Muscle of leg (tissue), 11 donors: Measurements from ENCODE around the gene FMNL2. TPM values are rescaled to one million over a fixed set of nuclear protein-coding genes. Genes with fewer than 3 reads are reported as not detected.

Source experiments
- DNase-seq: peaks from one replicate; pipeline ENCODE4 v3.0.0; 2013
- H3K27ac ChIP-seq: one replicate; pipeline ENCODE4 v1.5.1; 2013; ENCODE audit warnings: mild to moderate bottlenecking, low read length, control low read depth
- H3K27me3 ChIP-seq: one replicate; pipeline ENCODE4 v1.6.1; 2013; ENCODE audit warnings: low read length; ENCODE audit not compliant: control insufficient read depth, insufficient read depth
- H3K36me3 ChIP-seq: one replicate; pipeline ENCODE4 v1.6.1; 2013; ENCODE audit warnings: low read length; ENCODE audit not compliant: control insufficient read depth, insufficient read depth
- H3K4me1 ChIP-seq: one replicate; pipeline ENCODE4 v1.6.1; 2013; ENCODE audit warnings: low read length; ENCODE audit not compliant: control insufficient read depth, insufficient read depth
- H3K4me3 ChIP-seq: one replicate; pipeline ENCODE4 v1.5.1; 2013; ENCODE audit warnings: low read length, control low read depth
- H3K9me3 ChIP-seq: replicated peaks from 2 replicates; pipeline ENCODE4 v1.6.1; 2013; ENCODE audit warnings: low read depth, low read length; ENCODE audit not compliant: control insufficient read depth
- WGBS: methylation state at CpG from one replicate; pipeline ENCODE4 v1.1.5; 2013; ENCODE audit warnings: missing lambda C conversion rate; ENCODE audit not compliant: insufficient coverage; 5-methylcytosine and 5-hydroxymethylcytosine counted together
- polyA plus RNA-seq, 8 donors: library from polyadenylated mRNA; unstranded; fragments of 120-200 nt; gene quantifications; one replicate each; pipeline versions ENCODE4 v1.2.1 to v1.2.3, GENCODE V29; 2013; ENCODE audit warnings: inconsistent platforms in 1 of 8, low replicate concordance in 1 of 8; ENCODE audit not compliant: insufficient read length in 8 of 8, insufficient read depth in 1 of 8
- total RNA-seq: library from RNA; stranded (reverse); fragments of 120-200 nt; gene quantifications from one replicate; pipeline ENCODE4 v1.2.4, GENCODE V29; 2013

Gene FMNL2
- total and polyA plus RNA-seq, 9 donors: 21.5 to 36.1 (median 24.1) TPM

DNA sequence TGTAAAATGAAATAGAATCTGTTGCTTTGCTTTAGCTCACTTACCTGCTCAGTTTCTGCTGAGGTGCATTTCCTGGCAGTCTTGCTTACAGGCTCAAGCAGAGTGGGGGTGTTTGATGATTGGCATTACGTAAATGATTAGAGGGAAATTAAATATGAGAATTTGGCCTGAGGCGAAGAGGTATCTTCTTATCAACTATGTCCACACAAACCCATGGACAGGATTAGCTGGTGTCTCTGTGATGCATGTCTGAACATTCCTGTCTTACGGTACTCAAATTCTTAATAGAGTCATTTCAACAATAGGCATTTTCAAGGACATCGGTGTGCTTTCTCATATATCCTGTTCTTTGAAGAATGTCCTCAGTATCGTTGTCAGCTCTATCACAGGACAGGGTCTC is 280.2 kb downstream of the FMNL2 start:
- H3K27me3 ChIP-seq: no peaks in the 10 kb centered on the region
- no peak for DNase-seq
- no peak overlapping the region for H3K27ac ChIP-seq
- WGBS: 100% methylated on average over 2 of the region's 5 CpGs
- H3K36me3 ChIP-seq: peaks cover 26% of the 10 kb centered on the region
- H3K4me1 ChIP-seq: peaks cover 5% of the 10 kb centered on the region
- no peak overlapping the region for H3K4me3 ChIP-seq
- no peaks in the 10 kb centered on the region for H3K9me3 ChIP-seq

DNA sequence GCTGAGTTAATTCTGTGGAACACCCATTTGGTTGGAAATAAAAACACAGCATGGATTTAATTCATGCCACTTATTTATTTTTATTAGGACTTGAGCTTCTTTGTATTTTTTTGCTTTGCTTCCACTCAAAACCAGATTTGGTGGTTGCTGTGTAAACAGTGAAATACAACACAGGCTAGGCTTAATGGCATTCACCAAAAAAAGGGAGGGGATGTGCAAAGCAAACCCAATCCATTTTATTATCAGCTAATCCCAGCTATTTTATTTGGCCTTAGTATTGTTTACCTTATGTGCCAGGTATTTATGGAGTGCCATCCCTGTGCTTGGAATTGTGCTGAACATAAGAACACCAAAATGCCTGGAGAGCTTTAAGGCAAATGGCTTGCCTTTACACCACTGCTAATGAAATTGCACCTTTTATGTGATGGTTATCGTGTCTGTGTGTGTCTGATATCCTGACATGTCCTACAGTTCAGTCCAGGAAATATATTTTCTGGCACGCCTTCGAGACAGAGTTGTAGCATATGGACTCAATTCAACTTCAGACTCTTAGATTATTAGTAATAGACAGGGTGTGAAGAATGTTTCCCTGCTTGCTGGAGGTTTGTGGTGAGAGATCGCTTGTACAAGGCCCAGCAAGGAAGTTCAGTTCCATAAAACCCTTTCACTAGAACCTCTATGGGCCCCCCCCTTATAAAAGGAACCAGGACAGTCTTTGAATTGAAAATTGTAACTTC is 282.6 kb downstream of the FMNL2 start:
- no peak for DNase-seq
- peaks cover 38% of the 10 kb centered on the region for H3K36me3 ChIP-seq
- no CpG with 5 or more reads among the region's 4 CpGs for WGBS
- no peak overlapping the region for H3K27ac ChIP-seq
- H3K4me3 ChIP-seq: no peak overlapping the region
- H3K27me3 ChIP-seq: no peaks in the 10 kb centered on the region
- H3K4me1 ChIP-seq: peaks cover 3% of the 10 kb centered on the region
- no peaks in the 10 kb centered on the region for H3K9me3 ChIP-seq

DNA sequence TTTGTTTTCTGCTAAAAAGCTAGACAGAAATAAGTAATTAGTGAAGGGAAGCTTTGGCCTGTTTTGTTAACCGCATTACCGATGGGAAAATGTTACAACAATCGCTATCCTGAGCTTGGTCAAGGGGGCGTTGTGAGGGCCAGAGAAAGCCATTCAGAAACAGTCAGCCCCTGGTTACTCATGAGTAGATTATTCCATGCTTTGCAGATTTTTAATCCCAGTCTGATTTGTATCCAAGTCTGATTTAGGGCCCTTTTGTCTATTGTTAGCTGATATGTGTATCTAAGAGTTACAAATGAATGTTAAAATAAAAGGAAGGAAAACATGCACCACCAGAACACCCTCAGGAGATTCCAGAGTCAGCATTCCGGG is 283.2 kb downstream of the FMNL2 start:
- DNase-seq: no peak
- Histone ChIP-seq H3K4me3 (no peak overlapping the region), H3K4me1 (peaks cover 8% of the 10 kb centered on the region), H3K27me3 (no peaks in the 10 kb centered on the region), H3K27ac (no peak overlapping the region), H3K9me3 (no peaks in the 10 kb centered on the region), H3K36me3 (peaks cover 38% of the 10 kb centered on the region)
- WGBS: 81% methylated on average over 4 of the region's 5 CpGs

DNA sequence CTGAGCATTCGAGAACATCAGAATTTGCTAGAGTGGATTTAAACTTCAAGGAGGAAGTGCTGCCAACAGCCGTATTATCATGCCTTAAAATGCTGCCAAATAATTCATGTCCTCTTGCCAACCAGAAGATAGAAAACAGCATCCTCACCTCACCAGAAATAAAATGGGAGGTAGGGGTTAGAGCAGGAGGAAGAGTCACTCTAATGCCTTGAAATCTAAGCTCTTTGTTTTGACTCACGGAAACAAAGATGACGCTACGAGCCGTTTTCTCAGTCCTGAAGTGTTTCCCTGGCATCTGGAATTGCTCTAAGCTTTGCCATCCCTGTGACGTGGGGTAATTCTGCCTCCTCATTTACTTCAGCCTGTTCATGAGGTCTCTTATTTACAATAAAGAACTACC is 285.2 kb downstream of the FMNL2 start:
- Histone ChIP-seq H3K36me3 (peaks cover 36% of the 10 kb centered on the region), H3K27me3 (no peaks in the 10 kb centered on the region), H3K9me3 (no peaks in the 10 kb centered on the region), H3K4me1 (peaks cover 11% of the 10 kb centered on the region), H3K27ac (no peak overlapping the region), H3K4me3 (no peak overlapping the region)
- peak; percentile 25 for DNase-seq
- 45% methylated on average over 6 of the region's 7 CpGs for WGBS

DNA sequence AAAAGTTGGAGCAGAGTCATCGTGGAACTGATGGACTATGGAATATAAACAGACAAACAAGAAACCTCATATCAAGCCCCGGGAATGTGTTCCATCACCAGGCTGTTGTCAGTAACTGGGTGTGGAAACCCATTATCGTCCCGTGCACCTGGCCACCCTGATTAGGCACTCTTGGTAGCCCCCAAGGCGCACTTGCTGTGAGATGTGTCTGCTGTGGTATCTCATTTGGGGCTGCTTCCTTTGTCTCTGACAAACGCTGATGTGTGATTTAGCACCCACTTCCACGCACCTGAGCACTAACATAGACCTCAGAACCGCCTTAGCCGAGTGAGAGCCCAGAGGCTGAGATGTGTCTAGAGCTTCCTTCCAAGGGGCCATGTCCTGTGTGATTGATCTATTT is 286.0 kb downstream of the FMNL2 start:
- no peak overlapping the region for H3K27ac ChIP-seq
- H3K9me3 ChIP-seq: no peaks in the 10 kb centered on the region
- WGBS: no CpG with 5 or more reads among the region's 9 CpGs
- no peaks in the 10 kb centered on the region for H3K27me3 ChIP-seq
- H3K4me1 ChIP-seq: peaks cover 11% of the 10 kb centered on the region
- peaks cover 39% of the 10 kb centered on the region for H3K36me3 ChIP-seq
- H3K4me3 ChIP-seq: no peak overlapping the region
- no peak for DNase-seq

DNA sequence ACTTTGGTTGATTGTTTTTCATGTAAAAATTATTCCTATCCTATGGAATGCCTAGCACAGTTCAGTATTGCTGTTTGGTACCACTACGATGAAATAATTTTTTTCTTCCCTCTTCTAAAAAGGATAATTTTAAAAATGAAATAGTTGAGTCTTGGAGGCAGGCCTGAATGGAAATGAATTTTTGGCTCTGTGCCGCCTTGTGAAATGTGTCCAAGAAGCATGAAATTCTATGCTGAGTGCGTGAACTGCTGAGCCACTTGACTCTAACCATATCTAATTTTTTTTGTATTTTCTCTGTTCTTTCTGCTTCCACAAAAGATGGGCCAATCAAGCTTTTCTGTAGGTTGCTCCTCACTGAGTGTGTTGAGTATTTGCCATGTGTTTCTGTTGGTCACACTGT is 287.2 kb downstream of the FMNL2 start:
- no CpG with 5 or more reads among the region's 3 CpGs for WGBS
- no peak overlapping the region for H3K27ac ChIP-seq
- H3K4me1 ChIP-seq: peaks cover 11% of the 10 kb centered on the region
- H3K4me3 ChIP-seq: no peak overlapping the region
- no peaks in the 10 kb centered on the region for H3K27me3 ChIP-seq
- DNase-seq: peak; percentile 70
- H3K9me3 ChIP-seq: no peaks in the 10 kb centered on the region
- H3K36me3 ChIP-seq: peaks cover 31% of the 10 kb centered on the region

DNA sequence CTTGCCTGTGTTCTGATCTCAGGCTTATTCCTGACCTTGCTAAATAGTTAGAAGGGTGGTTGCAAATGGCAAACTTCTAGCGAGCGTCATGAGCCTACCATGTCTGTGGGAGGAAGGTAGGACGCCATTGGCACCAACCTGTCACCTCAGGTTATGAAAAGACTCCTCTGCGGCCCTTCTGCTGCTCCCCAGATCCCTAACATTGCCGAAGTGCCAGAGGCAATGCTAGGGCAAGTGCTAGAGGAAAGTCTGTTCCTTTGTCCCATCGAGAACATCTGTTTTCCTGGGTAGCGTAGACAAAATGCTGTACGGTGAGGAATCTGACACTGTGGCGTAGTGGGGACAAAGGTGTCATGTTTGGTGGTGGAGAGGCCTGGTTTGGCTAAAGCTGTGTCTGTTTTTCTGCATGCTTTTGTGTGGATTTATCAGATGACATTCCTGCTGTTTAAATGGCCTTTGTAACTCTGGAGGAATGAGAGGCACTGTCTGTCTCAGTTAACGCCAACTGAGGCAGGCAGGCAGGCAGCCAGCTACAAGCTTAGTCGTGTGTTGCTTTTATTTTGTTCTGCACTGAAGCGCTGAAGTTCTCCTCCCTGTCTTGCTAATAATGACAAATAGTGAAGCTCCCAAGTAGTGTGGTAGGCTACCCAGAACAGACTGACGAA is 288.2 kb downstream of the FMNL2 start:
- H3K36me3 ChIP-seq: peaks cover 30% of the 10 kb centered on the region
- H3K4me3 ChIP-seq: no peak overlapping the region
- DNase-seq: no peak
- no peaks in the 10 kb centered on the region for H3K27me3 ChIP-seq
- no peaks in the 10 kb centered on the region for H3K9me3 ChIP-seq
- peaks cover 11% of the 10 kb centered on the region for H3K4me1 ChIP-seq
- H3K27ac ChIP-seq: no peak overlapping the region
- WGBS: 69% methylated on average over 10 of the region's 13 CpGs

DNA sequence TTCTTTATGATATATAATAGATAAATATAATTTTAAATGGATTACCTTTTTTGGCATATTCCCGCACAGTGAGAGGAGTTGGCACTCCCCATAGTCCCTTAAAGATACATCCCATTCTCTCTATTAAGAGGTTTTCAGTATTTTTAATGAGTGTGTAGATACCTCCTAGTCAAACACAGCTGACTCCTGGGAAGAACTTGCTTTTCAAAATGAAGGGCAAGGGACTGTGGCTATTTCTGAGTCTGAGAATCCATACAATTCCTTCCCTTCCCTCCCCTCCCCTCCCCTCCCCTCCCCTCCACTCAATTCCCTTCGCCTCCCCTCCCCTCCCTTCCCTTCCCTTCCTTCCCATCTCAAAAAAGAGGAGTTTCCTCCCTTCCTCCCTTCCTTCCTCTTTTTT is 288.8 kb downstream of the FMNL2 start:
- peaks cover 32% of the 10 kb centered on the region for H3K36me3 ChIP-seq
- no peaks in the 10 kb centered on the region for H3K9me3 ChIP-seq
- no CpG with 5 or more reads among the region's 2 CpGs for whole genome bisulfite sequencing
- peaks cover 11% of the 10 kb centered on the region for H3K4me1 ChIP-seq
- no peak overlapping the region for H3K27ac ChIP-seq
- no peak overlapping the region for H3K4me3 ChIP-seq
- H3K27me3 ChIP-seq: no peaks in the 10 kb centered on the region
- DNase-seq: no peak

DNA sequence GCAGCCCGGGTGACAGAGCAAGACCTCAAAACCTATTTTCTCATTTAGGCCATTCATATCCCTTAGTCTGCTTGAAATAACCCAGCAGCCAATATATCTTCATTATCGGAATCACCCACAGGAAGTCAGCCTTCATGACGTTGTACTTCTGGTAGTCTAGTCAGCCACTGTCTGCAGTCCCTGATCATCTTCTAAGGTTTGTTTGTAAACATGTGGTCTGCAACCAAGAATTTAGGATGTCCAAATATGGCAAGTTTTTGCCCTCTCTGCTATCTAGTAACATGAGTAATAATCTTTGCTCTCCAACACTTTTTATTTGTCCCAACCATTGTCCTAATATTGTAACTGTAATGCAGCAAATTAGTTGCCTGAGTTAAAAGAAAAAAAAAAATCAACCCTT is 289.8 kb downstream of the FMNL2 start:
- 72% methylated on average over 2 of the region's 3 CpGs for WGBS
- DNase-seq: no peak
- Histone ChIP-seq H3K9me3 (no peaks in the 10 kb centered on the region), H3K4me3 (no peak overlapping the region), H3K27ac (no peak overlapping the region), H3K36me3 (peaks cover 30% of the 10 kb centered on the region), H3K27me3 (no peaks in the 10 kb centered on the region), H3K4me1 (peaks cover 11% of the 10 kb centered on the region)

DNA sequence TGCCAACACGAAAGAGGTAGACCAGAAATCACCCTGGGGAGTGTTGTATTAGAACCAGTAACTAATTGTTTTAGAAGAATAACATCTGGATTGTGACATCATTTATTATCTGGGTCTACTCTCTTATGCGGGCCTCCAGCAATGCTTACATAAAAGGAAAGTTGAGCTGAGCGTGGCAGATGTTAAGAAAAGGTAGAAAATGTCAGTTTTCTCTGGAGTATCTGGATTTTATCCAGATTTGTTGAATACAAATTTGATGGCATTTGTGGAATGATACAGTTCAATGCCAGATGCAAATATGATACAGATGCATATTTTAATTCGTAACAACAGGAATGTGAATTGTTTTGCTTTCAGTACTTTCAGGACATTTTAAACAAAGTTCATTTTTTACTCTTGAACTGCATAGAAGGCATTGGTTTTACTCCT is 292.0 kb downstream of the FMNL2 start:
- H3K4me3 ChIP-seq: no peak overlapping the region
- H3K36me3 ChIP-seq: peaks cover 26% of the 10 kb centered on the region
- no peaks in the 10 kb centered on the region for H3K27me3 ChIP-seq
- no peaks in the 10 kb centered on the region for H3K9me3 ChIP-seq
- WGBS: 52% methylated on average over 2 of the region's 4 CpGs
- no peak overlapping the region for H3K27ac ChIP-seq
- DNase-seq: no peak
- H3K4me1 ChIP-seq: peaks cover 8% of the 10 kb centered on the region
